NCI-H2107 (cell line): ENCODE results near the gene GAL.

Experiments
- DNase-seq: peaks from one replicate; lab custom pipeline; 2025; lab: John Stamatoyannopoulos, UW

The GAL gene

GRCh38 chr11:68710409-68710808 lies 26.1 kb downstream of the GAL start:
- DNase-seq: no peak

GRCh38 chr11:68711114-68711513 lies 26.8 kb downstream of the GAL start:
- no peak for DNase-seq

- DNase-seq: no peak
Observed at GRCh38 chr11:68714060-68714856, 29.9 kb downstream of the GAL start.

- no peak for DNase-seq
Observed at GRCh38 chr11:68715456-68716122, 31.2 kb downstream of the GAL start.

- no peak for DNase-seq
Observed at GRCh38 chr11:68721075-68721474, 36.7 kb downstream of the GAL start.

GRCh38 chr11:68722143-68722542 lies 37.8 kb downstream of the GAL start:
- DNase-seq: no peak

- DNase-seq: no peak
Observed at GRCh38 chr11:68724293-68724692, 39.9 kb downstream of the GAL start.

GRCh38 chr11:68727783-68728182 lies 43.4 kb downstream of the GAL start:
- no peak for DNase-seq

- no peak for DNase-seq
Observed at GRCh38 chr11:68734111-68734510, 49.8 kb downstream of the GAL start.

GRCh38 chr11:68735125-68735524 lies 50.8 kb downstream of the GAL start:
- no peak for DNase-seq

- no peak for DNase-seq
Observed at GRCh38 chr11:68735646-68736045, 51.3 kb downstream of the GAL start.
